GM19023 (cell line): ENCODE results near the gene IL4I1.

ENCODE experiments used
- ATAC-seq: cut with Tn5 transposase; IDR thresholded peaks from one replicate; pipeline ENCODE4 v1.9.1; 2021; ENCODE audit warnings: mild to moderate bottlenecking, moderate library complexity; ENCODE audit not compliant: unreplicated experiment

Gene IL4I1

GRCh38 chr19:49904136-49904535 is 7.4 kb upstream of the IL4I1 start:
- ATAC-seq: no peak

DNA sequence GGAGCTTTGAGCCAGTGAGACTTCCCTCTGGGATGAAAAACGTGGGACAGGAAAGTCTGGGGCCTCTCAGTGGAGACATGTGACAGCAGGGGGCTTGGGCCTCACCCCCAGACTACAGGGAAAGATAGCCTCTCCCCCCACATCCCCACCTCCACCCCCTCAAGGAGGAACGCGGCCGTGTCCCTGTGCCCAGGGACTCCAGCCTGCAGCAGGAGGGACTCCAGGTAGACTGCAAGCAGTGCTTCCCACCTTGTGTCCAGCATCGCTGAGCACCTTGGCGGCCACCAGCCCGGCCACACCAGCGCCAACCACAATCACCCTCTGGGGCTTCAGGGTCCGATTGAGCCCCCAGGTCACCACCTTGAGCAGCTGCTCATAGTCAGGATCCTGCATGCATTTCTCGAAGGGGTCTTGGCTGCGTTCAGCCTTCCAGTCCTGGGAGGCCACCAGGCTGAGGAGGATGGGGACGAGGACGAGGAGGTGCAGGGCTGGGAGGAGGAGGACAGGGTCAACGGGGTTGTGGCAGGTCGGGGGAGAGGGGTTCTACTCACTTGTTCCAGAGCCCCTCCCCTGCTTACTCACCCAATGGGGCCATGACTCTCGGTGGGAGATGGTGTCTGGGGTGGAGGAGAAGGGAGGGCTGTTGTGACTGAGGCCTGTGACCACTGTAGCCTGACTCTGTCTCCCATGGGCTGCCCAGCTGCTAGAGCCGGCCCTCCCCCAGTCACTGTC is 955 bp downstream of the IL4I1 start:
- no peak for ATAC-seq

GRCh38 chr19:49894879-49895565 is 1.7 kb downstream of the IL4I1 start:
- no peak for ATAC-seq

- no peak for ATAC-seq
These were observed 2.5 kb downstream of the IL4I1 start for GRCh38 chr19:49894011-49894664.

GRCh38 chr19:49892716-49893115 is 4.0 kb downstream of the IL4I1 start:
- ATAC-seq: no peak

- ATAC-seq: no peak
These were observed 5.3 kb downstream of the IL4I1 start for GRCh38 chr19:49891393-49891792.

GRCh38 chr19:49890349-49891311 is 6.1 kb downstream of the IL4I1 start:
- no peak for ATAC-seq

DNA sequence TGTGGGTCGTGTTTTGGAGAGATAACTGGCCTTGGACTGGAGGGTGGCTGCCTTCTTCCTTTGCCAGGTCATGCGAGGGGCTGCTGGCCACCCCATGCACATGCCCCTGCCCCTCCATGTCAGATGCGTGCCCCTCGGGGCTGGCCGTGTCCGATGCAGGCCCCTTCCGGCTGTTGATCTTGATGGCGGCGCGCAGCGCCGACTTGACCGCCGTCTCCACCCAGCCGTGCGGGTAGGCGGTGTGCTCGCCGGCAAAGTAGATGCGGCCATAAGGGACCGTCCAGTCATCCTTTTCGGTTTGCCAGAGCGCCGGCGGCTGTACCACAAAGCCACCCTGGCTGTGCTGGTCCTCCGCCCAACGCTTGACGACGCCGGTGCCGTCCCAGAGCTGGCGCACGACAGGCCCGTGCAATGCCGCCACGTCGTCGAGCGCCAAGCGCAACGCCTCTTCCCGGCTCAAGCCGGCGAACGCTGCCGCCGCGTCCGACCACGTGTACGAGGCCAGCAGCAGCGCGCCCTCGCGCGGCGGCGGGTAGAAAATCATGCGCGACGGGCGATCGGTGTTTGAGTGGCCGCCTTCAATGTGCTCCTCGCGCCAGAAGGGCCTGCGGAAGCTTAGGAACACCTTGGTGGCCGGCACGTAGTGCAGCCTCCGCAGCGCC is 6.9 kb downstream of the IL4I1 start:
- ATAC-seq: no peak

DNA sequence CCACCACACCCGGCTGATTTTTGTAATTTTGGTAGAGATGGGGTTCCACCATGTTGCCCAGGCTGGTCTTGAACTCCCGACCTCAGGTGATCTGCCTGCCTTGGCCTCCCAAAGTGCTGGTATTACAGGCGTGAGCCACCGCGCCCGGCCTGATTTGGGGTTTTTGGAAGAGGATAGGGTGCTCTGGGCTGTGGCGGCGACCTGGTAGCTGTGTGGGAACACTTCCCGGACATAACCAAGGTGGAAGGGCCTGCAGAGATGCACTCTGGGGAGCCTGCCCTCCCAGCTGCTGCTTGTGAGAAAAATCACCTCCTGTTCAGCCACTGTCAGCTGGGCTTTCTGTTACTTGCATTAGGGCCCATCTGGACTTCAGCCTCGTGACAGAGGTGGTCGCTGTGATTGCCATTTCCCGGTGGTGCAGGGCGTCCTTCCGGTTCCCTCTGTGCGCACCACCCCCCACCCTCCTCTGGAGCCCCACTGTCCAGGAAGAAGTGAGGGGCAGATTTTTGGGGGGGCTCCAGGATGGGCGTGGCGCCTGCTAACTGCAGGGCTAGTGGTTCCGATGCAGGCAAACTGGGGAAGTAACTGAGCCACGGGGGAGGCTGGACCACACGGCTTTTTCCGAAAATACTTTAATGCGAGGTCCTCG is 7.5 kb downstream of the IL4I1 start:
- no peak for ATAC-seq

DNA sequence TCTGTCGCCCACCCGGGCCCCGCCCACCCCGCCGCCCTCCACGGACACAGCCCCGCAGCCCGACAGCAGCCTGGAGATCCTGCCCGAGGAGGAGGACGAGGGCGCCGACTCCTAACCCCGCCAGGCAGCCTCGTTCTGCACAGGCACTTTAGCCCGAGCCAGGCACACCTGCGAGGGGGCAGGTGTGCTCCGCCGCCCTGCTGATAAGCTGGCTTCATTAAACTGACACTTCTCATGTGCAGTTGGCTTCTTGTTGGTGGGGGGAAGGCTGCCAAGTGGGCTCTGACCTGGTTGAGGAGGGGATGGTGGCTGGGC is 8.2 kb downstream of the IL4I1 start:
- ATAC-seq: no peak

- ATAC-seq: no peak
These were observed 8.8 kb downstream of the IL4I1 start for GRCh38 chr19:49887665-49888509.

GRCh38 chr19:49887037-49887664 is 9.5 kb downstream of the IL4I1 start:
- ATAC-seq: no peak

DNA sequence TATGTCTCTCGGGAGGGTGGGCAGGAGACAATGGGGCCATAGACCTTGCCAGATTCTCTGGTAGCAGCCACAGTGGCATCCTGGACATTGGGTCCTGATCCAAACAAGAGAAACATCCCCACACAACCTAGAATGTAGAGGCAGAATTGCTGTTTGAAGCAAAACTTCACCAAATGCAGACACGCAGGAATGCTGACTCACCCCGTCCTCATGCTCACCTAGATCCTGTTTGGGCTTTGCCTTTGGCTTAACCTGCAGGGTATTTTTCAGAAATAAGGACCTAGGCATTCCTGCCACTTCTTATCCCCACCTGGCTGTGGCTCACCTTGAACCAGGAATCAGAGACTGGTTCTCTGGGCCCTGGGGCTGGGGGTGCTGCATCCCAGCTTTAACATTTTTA is 11.9 kb downstream of the IL4I1 start:
- no peak for ATAC-seq

DNA sequence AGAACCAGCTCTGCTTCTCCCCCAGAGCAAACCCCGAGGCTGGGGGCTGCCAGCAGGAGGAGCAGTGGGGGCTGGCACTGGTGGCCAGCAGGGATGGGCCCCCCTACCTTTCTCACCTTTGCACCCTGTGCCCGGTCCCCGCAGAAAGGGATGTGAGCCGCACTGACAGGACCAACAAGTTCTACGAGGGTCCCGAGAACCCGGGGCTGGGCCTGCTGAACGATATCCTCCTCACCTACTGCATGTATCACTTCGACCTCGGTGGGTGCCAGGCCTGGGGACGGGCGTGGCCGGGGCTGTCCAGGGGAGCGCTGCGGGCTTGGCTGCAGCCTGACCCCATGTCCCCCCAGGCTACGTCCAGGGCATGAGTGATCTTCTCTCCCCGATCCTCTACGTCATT is 12.6 kb downstream of the IL4I1 start:
- ATAC-seq: no peak

GRCh38 chr19:49883094-49883493 is 13.6 kb downstream of the IL4I1 start:
- no peak for ATAC-seq

DNA sequence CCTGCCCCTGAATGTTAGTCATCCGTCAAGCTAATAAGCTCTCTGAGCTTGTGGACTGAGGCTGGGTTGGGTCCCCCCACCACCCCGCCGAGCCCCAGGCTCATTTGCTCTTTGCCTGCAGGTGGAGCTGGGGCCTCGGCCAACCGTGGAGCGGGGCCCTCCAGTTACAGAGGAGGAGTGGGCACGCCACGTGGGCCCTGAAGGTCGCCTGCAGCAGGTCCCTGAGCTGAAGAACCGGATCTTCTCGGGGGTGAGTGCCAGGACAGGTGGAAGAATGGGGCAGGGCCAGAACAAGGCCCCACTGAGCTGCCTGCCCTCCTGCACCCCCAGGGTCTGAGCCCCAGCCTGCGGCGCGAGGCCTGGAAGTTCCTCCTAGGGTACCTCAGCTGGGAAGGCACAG is 14.0 kb downstream of the IL4I1 start:
- ATAC-seq: no peak

- ATAC-seq: no peak
These were observed 14.9 kb downstream of the IL4I1 start for GRCh38 chr19:49881672-49882394.

DNA sequence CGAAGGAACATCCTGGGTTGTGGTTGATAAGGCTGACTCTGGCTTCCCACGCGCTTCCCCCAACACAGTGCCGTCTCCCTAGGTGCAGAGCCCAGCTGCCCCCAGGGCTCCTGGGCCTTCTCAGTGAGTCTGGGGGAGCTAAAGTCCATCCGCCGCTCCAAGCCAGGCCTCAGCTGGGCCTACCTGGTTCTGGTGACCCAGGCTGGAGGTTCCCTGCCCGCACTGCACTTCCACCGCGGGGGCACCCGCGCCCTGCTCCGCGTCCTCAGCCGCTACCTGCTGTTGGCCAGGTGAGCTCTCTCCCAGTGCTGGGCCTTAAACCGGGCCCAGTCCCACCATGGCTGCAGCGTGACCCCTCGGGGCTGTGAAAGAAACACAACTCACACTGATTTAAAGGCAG is 15.5 kb downstream of the IL4I1 start:
- no peak for ATAC-seq
